Astrocyte (in vitro differentiated cells and primary cell): Measurements from ENCODE around the gene DGKH. TPM values are rescaled to one million over a fixed set of nuclear protein-coding genes. Genes with fewer than 3 reads are reported as not detected.

Experiments used
- DNase-seq: peaks from one replicate; pipeline ENCODE4 v3.0.0-alpha.2; 2010; ENCODE audit warnings: low read depth
- FAIRE-seq: peaks from 2 replicates; lab custom pipeline; 2011; peaks lifted over from hg19 to GRCh38; lab: Jason Lieb, UNC
- H2AFZ ChIP-seq: 2 replicates; pipeline ENCODE4 v1.6.0; 2012; ENCODE audit warnings: low read depth, low read length, inconsistent platforms
- H3K27ac ChIP-seq: 2 replicates; pipeline ENCODE4 v1.5.1; 2011; ENCODE audit warnings: low read depth, low read length, inconsistent platforms
- H3K27me3 ChIP-seq: 2 replicates; pipeline ENCODE4 v1.6.0; 2011; ENCODE audit warnings: low read length, inconsistent platforms; ENCODE audit not compliant: insufficient read depth
- H3K36me3 ChIP-seq: 2 replicates; pipeline ENCODE4 v1.5.1; 2011; ENCODE audit warnings: low read length, inconsistent platforms; ENCODE audit not compliant: insufficient read depth
- H3K4me1 ChIP-seq: 2 replicates; pipeline ENCODE4 v1.5.1; 2011; ENCODE audit warnings: low read length, inconsistent platforms; ENCODE audit not compliant: insufficient read depth
- H3K4me2 ChIP-seq: 2 replicates; pipeline ENCODE4 v1.6.0; 2012; ENCODE audit warnings: low read length, inconsistent platforms
- H3K4me3 ChIP-seq: 2 replicates; pipeline ENCODE4 v1.5.1; 2011; ENCODE audit warnings: low read depth, mild to moderate bottlenecking, low read length, inconsistent platforms; ENCODE audit not compliant: insufficient read depth
- H3K79me2 ChIP-seq: 2 replicates; pipeline ENCODE4 v1.6.0; 2012; ENCODE audit warnings: mild to moderate bottlenecking, low read length, inconsistent platforms; ENCODE audit not compliant: insufficient read depth
- H3K9ac ChIP-seq: 2 replicates; pipeline ENCODE4 v1.6.0; 2012; ENCODE audit warnings: mild to moderate bottlenecking, low read length, inconsistent platforms
- H3K9me3 ChIP-seq: 2 replicates; pipeline ENCODE4 v1.5.1; 2012; ENCODE audit warnings: low read depth, mild to moderate bottlenecking, low read length, inconsistent platforms; ENCODE audit not compliant: insufficient read depth
- H4K20me1 ChIP-seq: 2 replicates; pipeline ENCODE4 v1.6.0; 2012; ENCODE audit warnings: low read length, inconsistent platforms; ENCODE audit not compliant: insufficient read depth
- H3K27ac Mint-ChIP-seq: one replicate; pipeline ENCODE4 v1.8.0; 2021; ENCODE audit warnings: mild to moderate bottlenecking, mixed read lengths; ENCODE audit not compliant: unreplicated experiment
- H3K27me3 Mint-ChIP-seq: one replicate; pipeline ENCODE4 v1.8.0; 2021; ENCODE audit warnings: low read depth, mixed read lengths; ENCODE audit not compliant: unreplicated experiment
- H3K36me3 Mint-ChIP-seq: one replicate; pipeline ENCODE4 v1.8.0; 2021; ENCODE audit warnings: low read depth, mixed read lengths; ENCODE audit not compliant: unreplicated experiment
- H3K4me1 Mint-ChIP-seq: one replicate; pipeline ENCODE4 v1.8.0; 2021; ENCODE audit warnings: low read depth, mixed read lengths; ENCODE audit not compliant: unreplicated experiment
- H3K4me3 Mint-ChIP-seq: one replicate; pipeline ENCODE4 v1.8.0; 2021; ENCODE audit warnings: mild to moderate bottlenecking, moderate library complexity, mixed read lengths; ENCODE audit not compliant: unreplicated experiment
- H3K9me3 Mint-ChIP-seq: one replicate; pipeline ENCODE4 v1.8.0; 2021; ENCODE audit warnings: mild to moderate bottlenecking, mixed read lengths; ENCODE audit not compliant: unreplicated experiment
- CTCF ChIP-seq: IDR thresholded peaks from 2 replicates; pipeline ENCODE4 v1.5.1; 2011; ENCODE audit warnings: low read depth, mild to moderate bottlenecking, inconsistent platforms, low read length, moderate library complexity; ENCODE audit not compliant: insufficient read depth
- EZH2 ChIP-seq: IDR thresholded peaks from 2 replicates; pipeline ENCODE4 v1.6.1; 2012; ENCODE audit warnings: mild to moderate bottlenecking, low read length, inconsistent platforms; ENCODE audit not compliant: insufficient read depth
- total RNA-seq: library from RNA; stranded (reverse); gene quantifications from 2 replicates; pipeline ENCODE4 v1.2.1, GENCODE V29; 2021

The DGKH gene
- total RNA-seq, 1 donor from 2014 or later: 16.4 TPM

GRCh38 chr13:42101821-42102585 is 53.6 kb downstream of the DGKH start:
- no peaks in the 10 kb centered on the region for H3K27me3 Mint-ChIP-seq
- H3K4me1 Mint-ChIP-seq: peaks cover 26% of the 10 kb centered on the region
- no peak overlapping the region for H3K27ac Mint-ChIP-seq

GRCh38 chr13:42102961-42103865 is 54.8 kb downstream of the DGKH start:
- Histone ChIP-seq H3K9ac (no peak overlapping the region), H3K27me3 (no peaks in the 10 kb centered on the region), H4K20me1 (peaks cover 18% of the 10 kb centered on the region), H3K4me3 (no peak overlapping the region), H3K27ac (no peak overlapping the region), H3K9me3 (no peaks in the 10 kb centered on the region), H3K36me3 (no peaks in the 10 kb centered on the region), H3K4me1 (peaks cover 27% of the 10 kb centered on the region), H3K4me2 (peak overlapping the region; percentile 30), H3K79me2 (peaks cover 10% of the 10 kb centered on the region), H2AFZ (no peak overlapping the region)
- Mint-ChIP-seq H3K9me3 (no peaks in the 10 kb centered on the region), H3K4me1 (peaks cover 30% of the 10 kb centered on the region), H3K4me3 (no peak overlapping the region), H3K36me3 (peaks cover 2% of the 10 kb centered on the region), H3K27ac (no peak overlapping the region), H3K27me3 (no peaks in the 10 kb centered on the region)
- FAIRE-seq: no peak
- peak; percentile 73 for DNase-seq
- TF ChIP-seq EZH2: no peak
- no peak for TF ChIP-seq CTCF

More at GRCh38 chr13:42101821-42102585, 53.6 kb downstream of the DGKH start:
- Histone ChIP-seq H2AFZ (no peak overlapping the region), H3K4me1 (peaks cover 24% of the 10 kb centered on the region), H4K20me1 (peaks cover 18% of the 10 kb centered on the region), H3K4me3 (no peak overlapping the region), H3K9me3 (no peaks in the 10 kb centered on the region), H3K36me3 (no peaks in the 10 kb centered on the region), H3K9ac (no peak overlapping the region), H3K27ac (no peak overlapping the region), H3K79me2 (peaks cover 4% of the 10 kb centered on the region), H3K27me3 (no peaks in the 10 kb centered on the region), H3K4me2 (no peak overlapping the region)
- Mint-ChIP-seq H3K4me3 (no peak overlapping the region), H3K9me3 (no peaks in the 10 kb centered on the region), H3K36me3 (peaks cover 2% of the 10 kb centered on the region)
- no peak for DNase-seq
- no peak for FAIRE-seq
- TF ChIP-seq CTCF (no peak), EZH2 (no peak)
